GM21526 (cell line): ENCODE data around the gene NKAIN2.
"Not testable (repeated sequence)": the region's sequence is repeated elsewhere in the genome, so short reads cannot be mapped to it uniquely, and the experiment has no call there.

Experiments used
- ATAC-seq: cut with Tn5 transposase; IDR thresholded peaks from one replicate; pipeline ENCODE4 v1.9.1; 2021; ENCODE audit warnings: moderate library complexity; ENCODE audit not compliant: unreplicated experiment, low FRiP score

Gene NKAIN2

DNA sequence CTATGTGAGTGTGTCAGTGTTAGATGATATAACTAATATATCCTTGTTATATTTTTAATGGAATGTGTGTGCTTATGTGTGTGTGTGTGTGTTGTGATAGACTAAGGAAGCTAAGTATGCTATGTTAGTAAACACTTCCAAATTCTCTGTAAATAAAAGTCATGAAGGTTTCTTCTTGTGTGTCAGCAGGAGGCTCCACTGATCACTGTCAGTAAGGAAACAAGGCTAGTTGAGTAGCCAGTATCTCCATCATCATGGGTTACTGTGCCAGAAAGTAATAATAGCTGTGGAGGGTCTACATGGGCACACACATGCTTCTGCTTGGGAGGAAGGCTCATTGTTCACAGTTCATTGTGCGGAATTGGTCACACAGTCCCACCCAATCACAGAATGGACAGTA is 855.8 kb downstream of the NKAIN2 start:
- ATAC-seq = no peak

DNA sequence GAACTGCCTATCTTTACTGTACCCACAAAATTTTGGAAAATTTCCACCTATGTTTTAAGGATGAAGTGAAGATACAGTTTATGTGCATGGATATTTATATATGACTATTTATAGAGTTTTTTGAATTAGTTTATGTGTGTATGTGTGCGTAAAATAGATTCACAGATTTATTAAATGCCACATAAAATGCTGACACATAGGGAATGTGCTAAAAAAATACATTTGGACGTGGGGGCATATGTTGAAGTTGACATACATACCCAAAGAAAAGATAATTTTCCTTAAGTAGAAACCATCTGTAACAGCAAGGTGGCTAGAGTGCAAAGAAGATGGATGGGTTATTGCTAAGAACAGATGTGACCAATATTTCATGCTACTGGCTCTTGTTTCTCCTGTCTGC is 856.5 kb downstream of the NKAIN2 start:
- ATAC-seq = no peak

DNA sequence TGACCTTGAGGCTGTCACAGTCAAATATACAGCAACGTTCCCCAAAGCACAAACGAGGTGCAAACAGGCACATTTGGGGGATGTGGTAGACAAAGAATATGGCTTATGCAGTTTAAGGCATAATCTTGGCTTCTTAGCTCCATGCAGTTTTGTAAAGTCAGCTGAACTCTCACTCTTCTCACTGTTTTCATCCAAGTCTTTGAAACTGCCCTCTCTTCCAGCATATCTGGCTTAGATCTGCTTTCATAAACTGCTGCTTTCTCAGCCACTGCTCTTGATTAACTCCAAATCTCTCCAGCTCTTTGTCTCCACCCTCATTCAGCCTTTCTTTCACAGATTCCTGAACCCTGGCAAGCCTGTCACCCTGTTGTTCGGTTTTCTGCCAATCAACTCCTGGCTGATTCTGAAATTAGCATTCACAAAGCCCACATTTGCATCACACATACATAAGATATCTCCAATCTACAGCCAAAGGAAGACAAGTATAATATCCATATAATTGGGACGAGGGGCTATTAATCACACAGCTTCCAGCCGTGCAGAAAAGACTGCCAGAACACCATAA is 857.5 kb downstream of the NKAIN2 start:
- ATAC-seq = no peak

DNA sequence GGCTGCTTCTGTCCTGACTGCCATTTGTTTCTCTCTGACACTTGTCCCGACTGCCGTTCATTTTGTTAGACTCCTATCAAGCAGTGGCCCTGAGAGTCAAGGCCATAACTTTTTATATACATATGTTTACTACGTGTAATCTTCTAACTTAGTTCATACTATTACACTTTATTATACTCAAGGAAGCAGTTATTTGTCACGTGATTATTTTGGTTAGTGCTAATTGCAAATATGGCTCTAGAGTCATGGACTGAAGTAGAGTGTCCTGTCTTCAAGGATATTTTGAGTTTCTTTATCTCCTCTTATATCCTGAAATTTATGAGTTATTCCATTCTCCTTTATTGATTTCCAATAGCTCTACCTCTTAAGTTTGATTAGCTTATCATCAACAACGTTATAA is 864.4 kb downstream of the NKAIN2 start:
- no peak for ATAC-seq

DNA sequence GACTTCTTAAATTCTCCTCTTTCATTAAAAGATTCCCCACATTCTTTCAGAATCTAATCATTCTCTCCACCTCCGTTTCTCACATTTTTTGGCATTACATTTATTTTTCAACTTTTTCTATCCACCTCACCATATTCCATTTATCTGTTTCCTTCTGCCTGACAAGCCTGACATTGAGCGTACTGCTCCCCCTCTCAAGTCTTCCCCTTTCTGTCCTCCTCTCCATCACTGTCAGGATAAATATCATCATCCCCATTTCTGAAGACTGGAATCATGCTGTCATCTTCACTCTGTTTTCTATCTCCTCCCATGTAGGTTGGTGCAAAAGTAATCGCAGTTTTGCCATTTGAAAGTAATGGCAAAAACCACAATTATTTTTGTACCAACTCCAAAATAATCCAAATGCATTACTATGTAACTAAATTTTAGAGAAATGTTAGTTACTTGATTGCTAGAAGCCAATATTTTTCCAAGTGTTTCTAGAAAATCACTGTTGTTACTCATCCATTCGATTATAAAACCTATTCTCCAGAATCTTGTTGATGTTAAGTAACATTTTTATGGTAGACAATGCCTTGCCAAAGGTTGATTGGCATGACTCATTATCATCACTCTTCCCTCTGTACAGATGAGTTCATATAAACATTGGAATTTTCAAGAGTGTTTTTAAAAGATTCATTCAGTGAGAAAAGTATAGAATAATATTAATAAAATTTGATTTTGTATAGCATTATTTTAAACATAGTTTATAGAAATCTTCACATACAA is 866.2 kb downstream of the NKAIN2 start:
- no peak for ATAC-seq

DNA sequence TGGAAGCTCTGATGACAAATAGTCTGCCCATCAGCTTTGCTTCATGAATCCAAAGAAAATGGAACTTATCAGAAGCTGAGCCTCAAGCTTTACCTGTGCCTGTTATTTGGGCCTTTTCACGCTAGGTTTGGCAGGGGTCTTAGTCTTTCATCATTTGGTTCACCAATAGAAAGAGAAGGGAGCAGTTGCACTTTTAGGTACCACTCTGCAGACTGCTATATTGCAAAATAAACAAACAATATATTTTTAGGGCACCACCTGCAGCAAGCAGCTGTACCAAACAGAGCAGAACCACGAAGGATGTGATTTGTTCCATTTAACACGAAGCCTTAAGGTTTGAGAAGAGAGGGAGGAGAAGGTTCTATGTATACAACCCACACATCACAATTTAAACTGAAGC is 867.1 kb downstream of the NKAIN2 start:
- no peak for ATAC-seq

DNA sequence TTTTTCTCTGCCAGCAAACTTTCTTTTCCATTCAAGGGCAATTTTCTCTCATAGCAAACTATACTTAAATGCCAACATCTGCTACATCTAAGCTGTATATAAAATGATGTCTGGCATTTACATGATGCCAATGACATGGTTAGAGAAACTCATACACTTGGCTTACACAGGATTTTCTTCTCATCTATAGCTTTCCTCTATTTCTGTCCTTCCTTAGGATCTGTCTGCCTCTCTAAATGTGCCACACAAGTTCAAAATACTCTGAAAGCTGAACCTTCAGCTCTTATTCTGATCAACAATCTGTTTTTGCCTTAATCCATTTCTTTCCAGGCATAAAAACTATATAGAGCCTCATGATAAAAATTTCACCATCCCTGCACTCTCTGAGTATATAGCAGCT is 867.7 kb downstream of the NKAIN2 start:
- ATAC-seq = no peak

DNA sequence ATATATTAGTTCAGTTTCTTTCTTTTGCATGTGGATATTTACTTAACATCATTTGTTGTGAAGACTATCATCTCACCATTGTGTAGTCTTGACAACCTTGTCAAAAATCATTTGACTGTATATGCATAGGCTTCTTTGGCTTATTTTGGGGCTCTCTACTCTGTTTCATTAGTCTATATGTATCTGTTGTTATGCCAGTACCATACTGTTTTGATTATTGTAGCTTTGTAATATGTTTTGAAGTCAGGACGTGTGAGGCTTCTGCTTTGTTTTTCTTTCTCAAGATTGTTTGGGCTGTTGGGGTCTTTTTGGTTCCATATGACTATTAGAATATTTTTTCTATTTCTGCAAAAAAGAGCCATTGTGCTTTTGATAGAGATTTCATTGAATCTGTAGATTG is 870.4 kb downstream of the NKAIN2 start:
- ATAC-seq = no peak

DNA sequence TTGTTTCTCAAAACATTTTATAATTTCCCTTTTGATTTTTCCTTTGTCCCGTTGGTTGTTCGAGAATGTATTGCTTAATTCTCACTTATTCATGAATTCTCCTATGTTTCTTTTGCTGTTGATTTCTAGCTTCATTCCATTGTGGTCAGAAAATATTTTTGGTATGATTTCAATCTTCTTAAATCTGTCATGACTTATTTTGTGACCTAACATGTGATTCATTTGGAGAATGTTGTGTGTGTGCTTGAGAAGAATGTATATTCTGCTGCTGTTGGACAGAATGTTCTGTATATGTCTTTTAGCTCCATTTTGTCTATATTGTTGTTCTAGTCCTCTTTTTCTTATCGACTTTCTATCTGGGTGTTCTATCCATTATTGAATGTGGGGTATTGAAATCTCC is 872.4 kb downstream of the NKAIN2 start:
- ATAC-seq = no peak

DNA sequence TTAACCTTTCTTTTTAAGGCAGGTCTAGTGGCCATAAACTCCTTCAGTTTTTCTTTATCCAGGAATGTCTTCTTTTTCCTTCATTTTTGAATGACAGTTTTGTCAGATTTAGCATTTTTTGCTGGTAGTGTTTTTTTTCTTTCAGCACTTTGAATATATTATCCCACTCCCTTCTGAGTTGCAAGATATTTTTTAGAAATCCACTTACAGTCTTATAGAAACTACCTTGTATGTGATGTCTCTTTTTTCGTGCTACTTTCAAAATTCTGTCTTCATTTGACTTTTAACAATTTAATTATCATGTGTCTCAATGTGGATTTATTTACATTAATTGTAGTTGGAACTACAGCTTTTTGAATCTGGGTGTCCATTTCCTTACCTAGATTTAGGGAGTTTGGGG is 874.2 kb downstream of the NKAIN2 start:
- no peak for ATAC-seq

DNA sequence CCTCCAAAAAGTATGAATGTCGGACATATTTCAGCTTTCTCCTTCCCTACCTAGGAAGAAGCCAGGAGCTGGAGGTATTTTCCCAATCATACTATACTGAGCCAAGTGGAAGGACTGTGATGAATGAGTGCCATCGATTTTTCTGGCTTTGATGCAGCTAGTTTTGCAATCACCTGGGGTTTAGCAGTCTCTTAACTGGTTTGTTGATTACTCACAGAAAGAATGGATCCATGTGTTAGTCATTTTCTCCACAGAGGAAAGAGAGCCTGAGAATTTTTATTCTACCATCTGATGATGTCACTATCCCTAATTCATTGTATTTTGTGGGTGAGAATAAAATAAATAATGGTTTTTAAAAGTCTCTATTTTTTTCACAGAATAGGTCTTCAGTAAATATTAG is 875.7 kb downstream of the NKAIN2 start:
- ATAC-seq = no peak

DNA sequence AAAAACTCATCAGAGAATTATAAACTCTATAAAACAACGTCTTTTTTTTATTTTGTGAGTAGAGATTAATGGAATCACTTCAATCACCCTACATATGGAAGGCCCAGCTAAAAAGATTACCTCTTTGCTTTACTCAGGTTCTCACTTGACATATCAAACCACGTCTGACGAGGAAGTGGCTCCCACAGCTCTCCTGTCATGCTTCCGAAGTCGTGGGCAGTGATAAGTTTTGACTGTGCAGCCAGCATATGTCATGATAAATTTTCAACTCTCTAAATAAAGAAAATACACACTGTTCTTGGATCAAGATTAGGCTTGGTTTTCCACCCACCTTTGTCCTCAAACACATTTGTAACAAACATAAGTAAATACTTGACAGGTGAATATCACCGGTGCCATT is 879.1 kb downstream of the NKAIN2 start:
- no peak for ATAC-seq

DNA sequence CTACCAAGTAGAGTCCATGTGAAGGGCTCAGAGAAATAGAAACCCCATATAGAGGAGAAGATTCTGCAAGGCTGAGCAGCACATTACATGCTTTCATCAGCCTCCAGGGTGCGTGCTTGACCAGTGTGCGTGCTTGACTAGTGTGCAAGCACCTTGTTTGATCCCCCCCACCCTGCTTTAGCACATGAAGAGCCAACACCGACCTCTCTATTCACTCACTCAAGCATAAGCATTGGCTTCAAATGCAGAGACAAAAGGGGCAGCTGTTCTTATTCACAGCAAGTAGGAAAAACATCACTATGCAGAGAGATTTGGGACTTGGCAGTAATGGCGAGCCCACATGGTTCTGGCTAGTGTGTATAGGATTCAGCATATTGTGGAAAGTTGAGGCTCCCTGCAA is 879.8 kb downstream of the NKAIN2 start:
- ATAC-seq = no peak

DNA sequence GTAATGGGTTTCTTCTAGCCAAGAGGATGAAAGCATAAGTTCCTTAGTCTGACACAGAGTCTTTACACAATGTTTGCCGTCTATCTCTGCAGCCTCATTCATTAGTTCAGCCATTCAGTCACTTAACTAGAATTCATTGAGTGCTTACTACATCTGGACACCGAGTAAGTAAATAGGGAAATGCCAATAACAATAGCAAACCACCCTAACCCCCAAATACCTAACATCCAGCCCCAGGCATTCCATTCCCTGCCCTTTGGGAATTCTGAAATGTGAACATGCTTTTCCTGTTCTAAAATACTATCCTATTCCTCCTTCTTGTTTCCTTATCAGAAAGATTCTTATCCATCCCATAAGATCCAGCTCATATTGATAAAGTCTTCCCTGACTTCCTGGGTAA is 881.0 kb downstream of the NKAIN2 start:
- no peak for ATAC-seq

DNA sequence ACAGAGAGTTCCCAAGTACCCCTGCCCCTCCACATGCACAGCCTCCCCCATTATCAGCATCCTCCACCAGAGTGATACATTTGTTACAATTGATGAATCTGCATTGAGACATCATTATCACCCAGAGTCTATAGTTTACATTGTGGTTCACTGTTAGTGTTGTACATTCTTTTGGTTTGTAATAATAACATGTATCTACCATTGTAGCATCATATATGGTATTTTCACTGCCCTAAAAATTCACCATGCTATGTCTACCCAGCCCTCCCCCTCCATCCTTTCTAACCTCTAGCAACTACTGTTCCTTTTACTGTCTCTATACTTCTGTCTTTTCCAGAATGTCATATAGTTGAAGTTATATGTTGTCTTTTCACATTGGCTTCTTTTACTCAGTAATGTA is 884.7 kb downstream of the NKAIN2 start:
- no peak for ATAC-seq

DNA sequence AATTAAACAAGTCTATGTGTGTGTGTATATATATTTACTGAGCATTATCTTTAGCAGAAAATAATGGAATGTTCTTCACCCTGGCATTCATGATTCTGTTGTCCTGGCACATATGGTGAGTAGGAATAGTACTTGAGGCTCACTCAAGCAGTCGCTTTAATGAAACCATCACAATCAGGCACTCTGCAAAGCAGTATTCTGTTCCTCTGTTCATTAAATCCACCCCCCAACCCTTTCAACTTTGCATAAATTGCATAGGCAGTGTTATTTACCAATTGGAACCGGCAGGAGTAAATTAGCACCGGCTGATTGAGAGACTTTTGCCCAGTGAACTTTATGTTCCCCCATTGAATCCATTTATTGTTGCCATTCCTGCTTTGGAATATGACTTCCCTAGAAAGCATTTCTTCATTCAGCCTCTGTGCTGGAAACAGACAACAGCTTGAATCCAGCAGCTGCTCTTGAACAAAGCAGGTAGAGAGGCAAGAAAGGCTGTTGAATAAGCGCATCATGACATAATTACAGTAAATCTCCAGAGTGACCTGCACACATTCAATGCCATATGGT is 890.6 kb downstream of the NKAIN2 start:
- no peak for ATAC-seq

DNA sequence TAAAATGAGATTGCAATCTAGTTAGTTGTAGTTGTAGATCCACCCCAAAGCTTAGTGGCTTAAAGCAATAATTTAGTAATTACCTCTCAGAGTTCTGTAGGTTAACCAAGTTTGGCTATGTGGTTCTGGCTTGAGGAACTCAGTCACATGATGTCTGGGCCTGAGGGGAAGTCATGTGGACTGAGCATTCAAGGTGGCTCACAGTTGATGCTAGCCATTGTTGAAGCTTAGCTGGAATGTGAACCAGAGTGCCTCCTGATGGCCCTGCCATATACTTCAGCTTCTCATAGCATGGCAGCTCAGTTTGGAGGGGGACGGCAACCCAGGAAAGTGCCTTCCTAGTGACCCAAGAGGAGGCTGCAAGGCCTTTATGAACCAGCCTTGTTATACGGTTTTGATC is 895.4 kb downstream of the NKAIN2 start:
- ATAC-seq = no peak

DNA sequence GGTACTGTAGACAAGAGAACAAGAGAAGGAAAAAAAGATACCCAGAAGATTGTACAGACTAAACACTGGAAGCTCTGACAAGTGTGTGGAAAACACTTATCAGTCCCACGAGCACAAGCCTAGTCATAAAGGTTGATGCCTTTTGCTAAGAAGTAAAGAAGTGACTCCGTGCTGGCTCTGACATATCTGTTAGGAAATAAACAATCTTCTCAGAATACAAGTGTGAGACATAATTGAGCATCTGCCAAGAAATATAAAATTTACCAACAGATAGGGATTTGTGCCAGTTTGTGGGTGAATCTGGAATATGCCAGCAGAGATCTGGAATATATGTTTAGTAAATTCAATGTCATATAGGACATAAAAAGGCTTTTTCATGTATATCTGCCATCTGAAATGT is 899.9 kb downstream of the NKAIN2 start:
- ATAC-seq = no peak

DNA sequence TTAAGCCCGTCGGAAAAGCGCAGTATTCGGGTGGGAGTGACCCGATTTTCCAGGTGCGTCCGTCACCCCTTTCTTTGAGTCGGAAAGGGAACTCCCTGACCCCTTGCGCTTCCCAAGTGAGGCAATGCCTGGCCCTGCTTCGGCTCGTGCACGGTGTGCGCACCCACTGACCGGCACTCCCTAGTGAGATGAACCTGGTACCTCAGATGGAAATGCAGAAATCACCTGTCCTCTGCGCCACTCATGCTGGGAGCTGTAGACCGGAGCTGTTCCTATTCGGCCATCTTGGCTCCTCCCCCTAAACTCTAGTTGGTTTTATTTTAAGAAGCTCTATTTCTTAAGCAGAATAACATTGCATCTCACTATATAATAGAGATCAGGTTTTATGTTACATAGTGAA is 908.9 kb downstream of the NKAIN2 start:
- ATAC-seq = not testable (repeated sequence)

DNA sequence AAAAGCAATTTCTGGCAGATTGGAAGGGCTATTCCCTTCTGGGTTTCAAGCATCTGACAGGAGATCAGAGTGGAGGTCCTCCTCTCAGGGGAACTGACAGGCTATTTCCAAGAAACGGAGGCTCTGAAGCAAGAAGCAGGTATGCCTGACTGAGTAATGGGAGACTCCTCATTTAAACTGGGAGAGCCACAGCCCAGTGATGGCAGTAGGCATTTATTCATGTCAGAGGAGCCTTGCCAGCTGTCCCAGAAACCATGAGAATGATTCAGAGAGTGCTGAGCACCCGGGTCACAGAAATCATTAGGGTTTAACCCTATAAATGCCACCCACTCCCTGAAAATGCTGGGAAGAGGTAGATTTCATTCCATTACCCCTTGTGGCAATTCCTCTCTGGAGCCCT is 911.1 kb downstream of the NKAIN2 start:
- ATAC-seq = no peak

DNA sequence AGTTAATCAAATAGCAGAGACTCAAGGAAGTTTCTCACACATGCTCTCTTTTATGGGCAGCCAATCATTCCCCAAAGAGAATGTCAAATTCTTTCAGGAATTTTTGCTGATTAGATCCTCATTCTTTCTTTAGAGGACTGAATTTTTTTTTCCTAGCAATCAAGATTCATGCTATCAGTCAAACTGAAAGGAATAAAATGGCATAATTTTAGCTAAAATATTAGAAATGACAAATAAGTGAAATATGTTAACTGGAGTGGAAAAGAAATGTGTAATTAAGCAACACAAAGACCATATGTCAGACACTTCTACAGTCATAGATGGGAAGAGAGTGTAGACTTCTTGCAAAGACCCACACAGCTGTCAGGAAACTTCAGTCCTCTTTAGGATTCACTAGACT is 916.2 kb downstream of the NKAIN2 start:
- no peak for ATAC-seq

DNA sequence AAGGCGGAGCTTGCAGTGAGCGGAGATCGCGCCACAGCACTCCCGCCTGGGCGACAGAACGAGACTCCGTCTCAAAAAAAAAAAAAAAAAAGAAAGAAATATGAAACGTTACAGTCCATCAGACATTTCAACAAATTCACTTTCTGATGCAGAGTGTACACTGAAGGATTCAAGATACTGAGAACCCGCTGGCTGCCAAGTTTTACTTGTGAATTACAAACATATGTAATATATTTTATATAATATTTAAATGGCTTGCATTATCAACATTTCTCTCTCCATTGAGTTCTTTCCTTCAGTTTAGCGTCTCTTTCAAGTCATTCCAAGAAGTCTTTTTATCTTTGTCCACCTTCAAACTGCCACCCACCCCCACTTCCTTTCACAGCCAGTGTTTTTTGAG is 917.7 kb downstream of the NKAIN2 start:
- no peak for ATAC-seq
